ENCODE results near the gene CDC42SE1. TPM values are rescaled to one million over a fixed set of nuclear protein-coding genes. Genes with fewer than 3 reads are reported as not detected.
A peak's percentile ranks its signal among the peaks of the same experiment; 100 is the strongest.

CDC42SE1 gene
- total RNA-seq, 1 donor from 2014 or later: 69.9 TPM

DNA sequence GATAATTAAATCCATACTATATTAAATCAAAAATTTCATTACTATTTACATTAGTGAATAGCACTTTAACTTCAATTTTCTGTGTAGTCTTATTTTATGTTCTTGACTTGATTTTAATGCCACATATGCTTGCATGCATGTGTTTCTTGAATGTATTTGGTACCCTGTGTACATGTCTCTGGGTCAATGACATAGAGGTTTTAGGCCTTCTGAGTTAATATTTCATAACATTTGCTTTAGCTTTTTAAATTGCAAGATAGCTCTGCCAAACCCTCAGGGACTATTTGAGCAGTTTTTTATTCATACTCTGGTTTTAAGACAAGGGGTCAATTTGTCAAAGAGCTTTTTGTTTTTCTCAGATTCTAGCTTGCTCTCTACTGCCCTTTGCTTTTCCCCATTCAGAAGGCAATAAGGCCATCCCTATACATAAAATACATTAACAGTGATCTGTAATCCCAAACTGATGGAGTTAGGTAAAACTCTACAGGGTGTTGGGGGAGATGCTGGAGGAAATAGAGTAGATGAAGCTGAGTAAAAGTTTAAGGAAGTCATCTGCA, 5.7 kb upstream of the CDC42SE1 start:
- peaks cover 37% of the 10 kb centered on the region for H3K4me1 Mint-ChIP-seq (ENCODE audit: unreplicated experiment)
- no peak for TF ChIP-seq CTCF (IDR thresholded peaks at IDR 0.05)
- no peak for DNase-seq (ENCODE audit: extremely low spot score, unreplicated experiment)
- H3K27me3 Mint-ChIP-seq (ENCODE audit: unreplicated experiment): no peaks in the 10 kb centered on the region
- H3K27ac Mint-ChIP-seq (ENCODE audit: unreplicated experiment): peak overlapping the region; percentile 58
- peaks cover 12% of the 10 kb centered on the region for H3K36me3 Mint-ChIP-seq (ENCODE audit: unreplicated experiment)
- H3K4me3 Mint-ChIP-seq (ENCODE audit: unreplicated experiment): no peak overlapping the region
- H3K9me3 Mint-ChIP-seq (ENCODE audit: unreplicated experiment): no peaks in the 10 kb centered on the region

DNA sequence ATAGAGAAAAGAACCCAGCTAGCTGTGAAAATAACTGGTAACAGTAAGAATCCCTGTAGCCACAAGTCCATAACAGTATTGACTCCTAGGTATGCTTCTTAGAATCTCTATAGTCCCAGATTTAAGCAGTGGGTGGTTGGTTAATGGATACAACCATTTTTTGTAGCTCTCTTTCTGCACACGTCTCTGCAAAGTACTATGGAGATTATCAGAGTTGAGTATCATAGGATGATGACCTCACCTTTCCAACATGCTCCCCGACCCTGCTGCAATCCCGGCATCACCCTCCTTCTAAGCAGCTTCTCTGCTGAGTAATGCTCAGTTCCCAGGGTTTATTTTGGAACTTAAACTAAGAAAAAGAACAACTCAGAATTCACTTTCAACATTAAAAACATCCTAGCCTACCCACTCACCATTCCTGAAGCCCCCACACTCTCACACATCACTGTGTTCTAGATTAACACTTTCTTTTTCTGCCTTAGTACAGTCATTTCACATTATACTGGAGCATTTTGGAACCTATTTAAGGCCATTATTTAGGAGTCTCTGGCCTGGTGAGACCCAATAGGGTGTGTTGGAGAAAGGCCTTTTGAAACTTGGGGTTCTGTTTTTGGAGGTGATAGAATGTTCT, 3.4 kb upstream of the CDC42SE1 start:
- H3K27ac Mint-ChIP-seq (ENCODE audit: unreplicated experiment): peak overlapping the region; percentile 78
- H3K27me3 Mint-ChIP-seq (ENCODE audit: unreplicated experiment): no peaks in the 10 kb centered on the region
- no peaks in the 10 kb centered on the region for H3K9me3 Mint-ChIP-seq (ENCODE audit: unreplicated experiment)
- peak overlapping the region; percentile 83 for H3K4me3 Mint-ChIP-seq (ENCODE audit: unreplicated experiment)
- no peak for TF ChIP-seq CTCF (IDR thresholded peaks at IDR 0.05)
- peaks cover 4% of the 10 kb centered on the region for H3K36me3 Mint-ChIP-seq (ENCODE audit: unreplicated experiment)
- peaks cover 42% of the 10 kb centered on the region for H3K4me1 Mint-ChIP-seq (ENCODE audit: unreplicated experiment)
- no peak for DNase-seq (ENCODE audit: extremely low spot score, unreplicated experiment)

DNA sequence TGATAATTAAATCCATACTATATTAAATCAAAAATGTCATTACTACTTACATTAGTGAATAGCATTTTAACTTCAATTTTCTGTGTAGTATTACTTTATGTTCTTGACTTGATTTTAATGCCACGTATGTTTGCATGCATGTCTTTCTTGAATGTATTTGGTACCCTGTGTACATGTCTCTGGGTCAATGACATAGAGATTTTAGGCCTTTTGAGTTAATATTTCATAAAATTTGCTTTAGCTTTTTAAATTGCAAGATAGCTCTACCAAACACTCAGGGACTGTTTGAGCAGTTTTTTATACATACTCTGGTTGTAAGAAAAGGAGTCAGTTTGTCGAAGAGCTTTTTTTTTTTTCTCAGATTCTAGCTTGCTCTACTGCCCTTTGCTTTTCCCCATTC, 2.3 kb upstream of the CDC42SE1 start:
- peak overlapping the region; percentile 83 for H3K4me3 Mint-ChIP-seq (ENCODE audit: unreplicated experiment)
- H3K4me1 Mint-ChIP-seq (ENCODE audit: unreplicated experiment): peaks cover 53% of the 10 kb centered on the region
- peak overlapping the region; percentile 88 for H3K27ac Mint-ChIP-seq (ENCODE audit: unreplicated experiment)
- H3K36me3 Mint-ChIP-seq (ENCODE audit: unreplicated experiment): peaks cover 12% of the 10 kb centered on the region
- no peaks in the 10 kb centered on the region for H3K27me3 Mint-ChIP-seq (ENCODE audit: unreplicated experiment)
- DNase-seq (ENCODE audit: extremely low spot score, unreplicated experiment): no peak
- no peak for TF ChIP-seq CTCF (IDR thresholded peaks at IDR 0.05)
- H3K9me3 Mint-ChIP-seq (ENCODE audit: unreplicated experiment): no peaks in the 10 kb centered on the region

- H3K9me3 Mint-ChIP-seq (ENCODE audit: unreplicated experiment): no peaks in the 10 kb centered on the region
- H3K4me1 Mint-ChIP-seq (ENCODE audit: unreplicated experiment): peaks cover 62% of the 10 kb centered on the region
- no peaks in the 10 kb centered on the region for H3K27me3 Mint-ChIP-seq (ENCODE audit: unreplicated experiment)
- peaks cover 13% of the 10 kb centered on the region for H3K36me3 Mint-ChIP-seq (ENCODE audit: unreplicated experiment)
- DNase-seq (ENCODE audit: extremely low spot score, unreplicated experiment): no peak
- no peak for TF ChIP-seq CTCF (IDR thresholded peaks at IDR 0.05)
- peak overlapping the region; percentile 83 for H3K4me3 Mint-ChIP-seq (ENCODE audit: unreplicated experiment)
- peak overlapping the region; percentile 88 for H3K27ac Mint-ChIP-seq (ENCODE audit: unreplicated experiment)
These were observed 1.4 kb upstream of the CDC42SE1 start for GRCh38 chr1:151060657-151061421.

GRCh38 chr1:151060007-151060656, 710 bp upstream of the CDC42SE1 start, which contains the start of gene MLLT11:
Gene MLLT11 (plus strand): TSS chr1:151060397. CDS start chr1:151067225, 6,828 bp downstream.
- H3K4me3 Mint-ChIP-seq (ENCODE audit: unreplicated experiment): peak within 1 kb of the TSS; percentile 83
- peaks cover 10% of the 10 kb centered on the region for H3K36me3 Mint-ChIP-seq (ENCODE audit: unreplicated experiment)
- H3K27me3 Mint-ChIP-seq (ENCODE audit: unreplicated experiment): no peaks in the 10 kb centered on the region
- no peaks in the 10 kb centered on the region for H3K9me3 Mint-ChIP-seq (ENCODE audit: unreplicated experiment)
- peak; percentile 7 for TF ChIP-seq CTCF (IDR thresholded peaks at IDR 0.05)
- peaks cover 57% of the 10 kb centered on the region for H3K4me1 Mint-ChIP-seq (ENCODE audit: unreplicated experiment)
- no peak for DNase-seq (ENCODE audit: extremely low spot score, unreplicated experiment)
- H3K27ac Mint-ChIP-seq (ENCODE audit: unreplicated experiment): peak within 1 kb of the TSS; percentile 88

Measured in osteocyte (in vitro differentiated cells).